T47D (cell line): ENCODE results near the gene FRMPD1.

Experiments
- DNase-seq, 2 experiments: peaks; one replicate each; pipeline versions ENCODE4 v3.0.0 to v3.0.0-alpha.2; 2011 to 2012; ENCODE audit warnings: low read depth in 1 of 2, low spot score in 1 of 2
- JUND ChIP-seq: IDR thresholded peaks from 2 replicates; pipeline ENCODE4 v1.6.1; 2012; ENCODE audit warnings: low read depth
- in situ Hi-C: cut with HindIII; loops from 2 replicates; pipeline ENCODE4 v1.10.0; 2016; ENCODE audit warnings: low sequenced_read_pairs, low pct_unique_long_range_greater_than_20kb

The FRMPD1 gene

GRCh38 chr9:37619806-37620205, 30.9 kb upstream of the FRMPD1 start:
- in situ Hi-C loops = no loop called here
- TF ChIP-seq JUND = no peak
- no peak for DNase-seq

DNA sequence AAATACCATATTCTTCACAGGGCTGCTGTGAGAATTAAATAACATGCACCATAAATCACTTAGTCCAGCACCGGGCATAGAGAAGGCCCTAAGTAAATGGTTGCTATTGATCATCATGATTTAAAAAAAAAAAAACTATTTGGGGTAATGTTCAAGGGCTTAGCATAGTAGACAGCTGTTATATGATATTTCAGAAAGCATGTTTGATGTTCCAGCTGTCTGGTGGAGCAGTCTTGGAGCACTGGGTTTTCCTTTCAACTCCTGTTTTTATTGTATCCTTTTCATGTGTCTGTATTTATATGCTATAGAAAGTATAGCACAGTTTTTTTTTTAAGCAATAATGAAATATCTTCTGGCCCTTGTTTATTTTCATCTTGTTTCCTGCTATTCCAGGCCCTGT, 30.4 kb upstream of the FRMPD1 start:
- in situ Hi-C loops = no loop called here
- no peak for TF ChIP-seq JUND
- DNase-seq = no peak

- DNase-seq = no peak
- TF ChIP-seq JUND = no peak
- in situ Hi-C loops = no loop called here
Observed at GRCh38 chr9:37621273-37622121, 29.3 kb upstream of the FRMPD1 start.

GRCh38 chr9:37622462-37622861, 28.3 kb upstream of the FRMPD1 start:
- no peak for TF ChIP-seq JUND
- in situ Hi-C loops = no loop called here
- DNase-seq = no peak

DNA sequence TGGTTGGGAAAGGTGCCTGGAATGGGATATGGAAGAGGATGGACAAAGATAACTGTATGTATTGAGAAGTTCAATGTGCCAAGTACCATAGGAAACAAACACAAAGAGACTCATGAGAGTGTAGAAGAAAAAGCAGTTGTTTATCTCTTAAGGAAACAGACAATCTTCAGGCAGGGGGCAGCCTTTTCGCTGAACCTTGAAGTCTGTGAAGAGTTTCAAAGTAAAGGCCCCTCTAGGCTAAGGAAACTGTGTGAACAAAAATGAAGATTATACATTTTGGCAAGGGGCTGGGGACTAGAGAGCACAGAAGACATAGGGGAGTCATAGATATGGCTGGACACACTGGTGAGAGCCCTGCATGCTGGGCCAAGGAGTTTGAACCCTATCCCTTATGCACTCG, 27.5 kb upstream of the FRMPD1 start:
- TF ChIP-seq JUND = no peak
- in situ Hi-C loops = no loop called here

GRCh38 chr9:37624073-37624472, 26.7 kb upstream of the FRMPD1 start:
- in situ Hi-C loops = no loop called here
- DNase-seq = no peak
- TF ChIP-seq JUND = no peak

More for the DNA sequence above, 27.5 kb upstream of the FRMPD1 start:
- no peak for DNase-seq

GRCh38 chr9:37625036-37625757, 25.6 kb upstream of the FRMPD1 start:
- in situ Hi-C loops = no loop called here
- no peak for DNase-seq
- TF ChIP-seq JUND = no peak

DNA sequence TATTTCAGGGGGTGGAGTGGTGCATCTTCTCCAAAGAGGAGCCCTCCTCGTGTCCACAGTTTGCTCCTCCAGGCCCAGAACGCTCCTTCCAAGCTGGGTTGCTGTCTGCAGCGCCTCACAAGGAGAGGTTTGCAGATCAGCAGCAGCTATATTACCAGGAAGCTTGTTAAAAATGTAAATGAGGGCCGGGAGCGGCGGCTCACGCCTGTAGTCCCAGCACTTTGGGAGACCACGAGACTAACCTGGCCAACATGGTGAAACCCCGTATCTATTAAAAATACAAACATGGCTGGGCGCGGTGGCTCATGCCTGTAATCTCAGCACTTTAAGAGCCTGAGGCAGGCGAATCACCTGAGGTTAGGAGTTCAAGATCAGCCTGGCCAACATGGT, 25.0 kb upstream of the FRMPD1 start:
- no peak for TF ChIP-seq JUND
- no peak for DNase-seq
- in situ Hi-C loops = no loop called here

GRCh38 chr9:37626708-37627292, 24.0 kb upstream of the FRMPD1 start:
- no peak for TF ChIP-seq JUND
- in situ Hi-C loops = no loop called here
- DNase-seq = no peak

DNA sequence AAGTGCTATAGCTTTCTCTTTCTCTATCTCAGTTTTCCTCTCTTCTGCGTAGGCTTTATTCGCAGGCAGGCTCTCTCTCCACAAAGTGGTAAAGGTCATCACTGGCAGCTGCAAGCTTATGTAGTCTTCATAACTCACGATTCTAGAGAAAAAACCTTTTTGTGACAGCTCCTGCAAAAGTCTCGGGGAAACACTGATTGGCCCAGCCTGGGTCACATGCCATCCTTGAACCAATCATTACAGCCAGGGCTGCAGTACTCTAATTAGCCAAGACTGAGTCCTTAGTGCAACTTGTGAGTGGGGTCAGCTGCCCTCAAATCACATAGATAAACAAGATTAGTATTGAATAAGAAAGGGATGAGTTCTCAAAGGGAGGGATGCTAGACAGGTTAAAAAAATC, 18.3 kb upstream of the FRMPD1 start:
- TF ChIP-seq JUND = no peak
- no peak for DNase-seq

DNA sequence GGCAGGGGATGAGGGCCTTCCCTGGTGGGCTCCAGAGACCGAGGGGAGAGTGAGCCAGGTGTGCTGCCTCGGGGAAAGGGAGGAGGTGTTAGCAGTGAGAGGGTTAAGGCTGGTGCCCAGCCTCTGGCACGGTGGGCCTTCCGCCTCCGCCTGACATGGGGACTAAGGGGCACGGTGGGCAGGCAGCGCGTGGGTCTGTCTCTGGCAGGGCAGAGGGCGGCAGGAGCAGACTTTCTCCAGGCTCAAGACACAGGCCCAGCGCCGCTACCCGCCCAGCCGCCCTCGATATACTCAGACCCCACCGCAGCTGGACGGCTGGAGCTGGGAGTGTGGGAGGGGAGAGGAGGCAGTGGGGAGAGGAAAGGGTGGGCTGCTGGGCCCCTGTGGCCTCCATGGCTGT, 14.9 kb upstream of the FRMPD1 start:
- in situ Hi-C loops = no loop called here
- no peak for TF ChIP-seq JUND

More for the DNA sequence above, 18.3 kb upstream of the FRMPD1 start:
- in situ Hi-C loops = no loop called here

GRCh38 chr9:37636511-37637448, 14.0 kb upstream of the FRMPD1 start:
- TF ChIP-seq JUND = no peak
- in situ Hi-C loops = no loop called here
- DNase-seq = no peak

More for the DNA sequence above, 14.9 kb upstream of the FRMPD1 start:
- DNase-seq = no peak
